ENCODE results near the gene JAKMIP2. TPM values are rescaled to one million over a fixed set of nuclear protein-coding genes. Genes with fewer than 3 reads are reported as not detected.

The JAKMIP2 gene
- total RNA-seq, 1 experiment from 2014 or later, result not detected

DNA sequence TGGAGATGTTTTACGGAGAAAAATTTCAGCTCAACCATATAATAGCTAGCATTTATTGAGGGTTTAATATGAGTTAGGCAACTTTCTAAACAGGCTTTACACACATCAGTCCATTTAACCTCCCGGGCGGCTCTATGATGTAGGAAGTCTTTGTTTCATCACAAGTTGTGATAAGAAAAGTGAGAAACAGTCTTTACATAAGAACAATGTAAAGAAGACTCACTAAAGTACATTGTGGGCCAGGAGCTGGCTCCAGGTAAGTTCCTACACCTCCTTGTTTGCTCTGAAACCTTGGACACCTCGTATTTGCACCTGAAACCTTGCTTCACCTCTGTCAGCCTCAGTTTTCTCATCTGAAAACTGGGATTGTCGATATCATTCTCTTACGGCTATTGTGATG lies 116.1 kb downstream of the JAKMIP2 start:
- no peaks in the 10 kb centered on the region for H3K36me3 ChIP-seq (ENCODE audit: control insufficient read depth, insufficient read depth, low read length)
- H3K9me3 ChIP-seq (ENCODE audit: control insufficient read depth, insufficient read depth, low read depth, low read length), result no peaks in the 10 kb centered on the region
- H3K27me3 ChIP-seq (ENCODE audit: control insufficient read depth, insufficient read depth, low read length), result no peaks in the 10 kb centered on the region
- BruUV-seq (replicated peaks), result no TSS peak
- H3K27ac ChIP-seq (ENCODE audit: low read length), result no peak overlapping the region
- ChIA-PET POLR2A (no interaction called here), CTCF (no interaction called here)
- in situ Hi-C loops (cut with HindIII; ENCODE audit: low pct_unique_long_range_greater_than_20kb, low sequenced_read_pairs), result no loop called here
- intact Hi-C loops (cut with micrococcal nuclease; ENCODE audit: unreplicated experiment), result no loop called here
- DNase-seq (ENCODE audit: low read depth, low spot score), result no peak
- no peaks in the 10 kb centered on the region for H3K4me1 ChIP-seq (ENCODE audit: control insufficient read depth, insufficient read depth, low read length)
- TF ChIP-seq, protein P1, sequence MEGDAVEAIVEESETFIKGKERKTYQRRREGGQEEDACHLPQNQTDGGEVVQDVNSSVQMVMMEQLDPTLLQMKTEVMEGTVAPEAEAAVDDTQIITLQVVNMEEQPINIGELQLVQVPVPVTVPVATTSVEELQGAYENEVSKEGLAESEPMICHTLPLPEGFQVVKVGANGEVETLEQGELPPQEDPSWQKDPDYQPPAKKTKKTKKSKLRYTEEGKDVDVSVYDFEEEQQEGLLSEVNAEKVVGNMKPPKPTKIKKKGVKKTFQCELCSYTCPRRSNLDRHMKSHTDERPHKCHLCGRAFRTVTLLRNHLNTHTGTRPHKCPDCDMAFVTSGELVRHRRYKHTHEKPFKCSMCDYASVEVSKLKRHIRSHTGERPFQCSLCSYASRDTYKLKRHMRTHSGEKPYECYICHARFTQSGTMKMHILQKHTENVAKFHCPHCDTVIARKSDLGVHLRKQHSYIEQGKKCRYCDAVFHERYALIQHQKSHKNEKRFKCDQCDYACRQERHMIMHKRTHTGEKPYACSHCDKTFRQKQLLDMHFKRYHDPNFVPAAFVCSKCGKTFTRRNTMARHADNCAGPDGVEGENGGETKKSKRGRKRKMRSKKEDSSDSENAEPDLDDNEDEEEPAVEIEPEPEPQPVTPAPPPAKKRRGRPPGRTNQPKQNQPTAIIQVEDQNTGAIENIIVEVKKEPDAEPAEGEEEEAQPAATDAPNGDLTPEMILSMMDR (IDR thresholded peaks at IDR 0.05), result no peak
- no peak for TF ChIP-seq POLR2AphosphoS5 (IDR thresholded peaks at IDR 0.05; ENCODE audit: low read depth, low read length)
- TF ChIP-seq TCF7L2 (IDR thresholded peaks at IDR 0.05; ENCODE audit: low read depth, low read length), result no peak
- TF ChIP-seq, protein P2, sequence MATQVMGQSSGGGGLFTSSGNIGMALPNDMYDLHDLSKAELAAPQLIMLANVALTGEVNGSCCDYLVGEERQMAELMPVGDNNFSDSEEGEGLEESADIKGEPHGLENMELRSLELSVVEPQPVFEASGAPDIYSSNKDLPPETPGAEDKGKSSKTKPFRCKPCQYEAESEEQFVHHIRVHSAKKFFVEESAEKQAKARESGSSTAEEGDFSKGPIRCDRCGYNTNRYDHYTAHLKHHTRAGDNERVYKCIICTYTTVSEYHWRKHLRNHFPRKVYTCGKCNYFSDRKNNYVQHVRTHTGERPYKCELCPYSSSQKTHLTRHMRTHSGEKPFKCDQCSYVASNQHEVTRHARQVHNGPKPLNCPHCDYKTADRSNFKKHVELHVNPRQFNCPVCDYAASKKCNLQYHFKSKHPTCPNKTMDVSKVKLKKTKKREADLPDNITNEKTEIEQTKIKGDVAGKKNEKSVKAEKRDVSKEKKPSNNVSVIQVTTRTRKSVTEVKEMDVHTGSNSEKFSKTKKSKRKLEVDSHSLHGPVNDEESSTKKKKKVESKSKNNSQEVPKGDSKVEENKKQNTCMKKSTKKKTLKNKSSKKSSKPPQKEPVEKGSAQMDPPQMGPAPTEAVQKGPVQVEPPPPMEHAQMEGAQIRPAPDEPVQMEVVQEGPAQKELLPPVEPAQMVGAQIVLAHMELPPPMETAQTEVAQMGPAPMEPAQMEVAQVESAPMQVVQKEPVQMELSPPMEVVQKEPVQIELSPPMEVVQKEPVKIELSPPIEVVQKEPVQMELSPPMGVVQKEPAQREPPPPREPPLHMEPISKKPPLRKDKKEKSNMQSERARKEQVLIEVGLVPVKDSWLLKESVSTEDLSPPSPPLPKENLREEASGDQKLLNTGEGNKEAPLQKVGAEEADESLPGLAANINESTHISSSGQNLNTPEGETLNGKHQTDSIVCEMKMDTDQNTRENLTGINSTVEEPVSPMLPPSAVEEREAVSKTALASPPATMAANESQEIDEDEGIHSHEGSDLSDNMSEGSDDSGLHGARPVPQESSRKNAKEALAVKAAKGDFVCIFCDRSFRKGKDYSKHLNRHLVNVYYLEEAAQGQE (IDR thresholded peaks at IDR 0.05; ENCODE audit: insufficient read depth in 1 of 2, low read depth in 2 of 2, low read length in 1 of 2), result no peak
- no peak for TF ChIP-seq SIN3A (IDR thresholded peaks at IDR 0.05; ENCODE audit: borderline replicate concordance, insufficient read depth, low read depth, low read length)
- ATAC-seq, result no peak
- no peak overlapping the region for H3K4me3 ChIP-seq (ENCODE audit: low read depth in 2 of 2, low read length in 2 of 2)

DNA sequence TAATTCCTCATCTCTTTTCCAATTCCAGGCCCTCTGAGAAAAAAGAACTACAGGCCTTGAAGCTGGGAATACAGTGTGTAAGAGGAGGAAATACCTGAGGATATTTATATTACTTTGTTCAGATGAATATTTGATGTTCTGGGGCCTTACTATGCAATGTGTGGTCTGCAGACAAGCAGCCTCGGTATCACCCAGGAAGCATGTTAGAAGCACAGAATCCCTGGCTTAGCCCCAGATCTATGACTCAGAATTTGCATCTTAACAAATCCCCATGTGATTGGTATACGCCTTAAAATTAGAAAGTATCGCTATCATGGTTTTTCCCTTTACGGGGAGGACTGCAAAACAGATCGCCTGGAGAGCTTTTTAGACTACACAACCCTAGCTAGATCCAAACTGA lies 121.0 kb downstream of the JAKMIP2 start:
- intact Hi-C loops (cut with micrococcal nuclease; ENCODE audit: unreplicated experiment), result no loop called here
- no peaks in the 10 kb centered on the region for H3K4me1 ChIP-seq (ENCODE audit: control insufficient read depth, insufficient read depth, low read length)
- ChIA-PET CTCF (no interaction called here), POLR2A (no interaction called here)
- no TSS peak for BruUV-seq (replicated peaks)
- no peaks in the 10 kb centered on the region for H3K9me3 ChIP-seq (ENCODE audit: control insufficient read depth, insufficient read depth, low read depth, low read length)
- in situ Hi-C loops (cut with HindIII; ENCODE audit: low pct_unique_long_range_greater_than_20kb, low sequenced_read_pairs), result no loop called here
- TF ChIP-seq, protein P1 (IDR thresholded peaks at IDR 0.05), result no peak
- TF ChIP-seq TCF7L2 (IDR thresholded peaks at IDR 0.05; ENCODE audit: low read depth, low read length) (no peak), POLR2AphosphoS5 (IDR thresholded peaks at IDR 0.05; ENCODE audit: low read depth, low read length) (no peak), SIN3A (IDR thresholded peaks at IDR 0.05; ENCODE audit: borderline replicate concordance, insufficient read depth, low read depth, low read length) (no peak)
- TF ChIP-seq, protein P2 (IDR thresholded peaks at IDR 0.05; ENCODE audit: insufficient read depth in 1 of 2, low read depth in 2 of 2, low read length in 1 of 2), result no peak
- H3K27me3 ChIP-seq (ENCODE audit: control insufficient read depth, insufficient read depth, low read length), result no peaks in the 10 kb centered on the region
- H3K36me3 ChIP-seq (ENCODE audit: control insufficient read depth, insufficient read depth, low read length), result no peaks in the 10 kb centered on the region
- H3K27ac ChIP-seq (ENCODE audit: low read length), result no peak overlapping the region
- DNase-seq (ENCODE audit: low read depth, low spot score) (no peak), ATAC-seq (no peak)
- no peak overlapping the region for H3K4me3 ChIP-seq (ENCODE audit: low read depth in 2 of 2, low read length in 2 of 2)

All from Panc1 (cell line).